Amygdala (tissue), 56 donors: Measurements from ENCODE around the gene RPAP2.
"Not testable (repeated sequence)": the region's sequence is repeated elsewhere in the genome, so short reads cannot be mapped to it uniquely, and the experiment has no call there.

Source experiments
- DNase-seq, 56 donors: peaks; one replicate each; lab custom pipeline; 2025; lab: John Stamatoyannopoulos, UW

RPAP2 gene

GRCh38 chr1:92298573-92299476, at the start of gene RPAP2, which contains the start of gene GLMN:
Gene RPAP2 (plus strand): TSS chr1:92299059. CDS start chr1:92299074, 15 bp downstream.
Gene GLMN (minus strand): TSS chr1:92298987. CDS start chr1:92297999, 988 bp downstream.
- peak in 55 of 56 donors; percentile 12 to 90 (median 70) for DNase-seq

DNA sequence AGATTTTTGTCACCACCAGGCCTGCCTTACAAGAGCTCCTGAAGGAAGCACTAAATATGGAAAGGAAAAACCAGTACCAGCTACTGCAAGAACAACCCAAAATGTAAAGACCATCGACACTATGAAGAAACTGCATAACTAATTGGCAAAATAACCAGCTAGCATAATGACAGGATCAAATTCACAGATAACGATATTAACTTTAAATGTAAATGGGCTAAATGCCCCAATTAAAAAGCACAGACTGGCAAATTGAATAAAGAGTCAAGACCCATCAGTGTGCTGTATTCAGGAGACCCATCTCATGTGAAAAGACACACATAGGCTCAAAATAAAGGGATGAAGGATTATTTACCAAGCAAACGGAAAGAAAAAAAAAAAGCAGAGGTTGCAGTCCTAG, 44.1 kb upstream of the RPAP2 start:
- not testable (repeated sequence) for DNase-seq

GRCh38 chr1:92259350-92259749, 39.5 kb upstream of the RPAP2 start:
- DNase-seq = no peak

GRCh38 chr1:92262516-92262915, 36.3 kb upstream of the RPAP2 start:
- DNase-seq = no peak

- no peak for DNase-seq
Observed at GRCh38 chr1:92273039-92273438, 25.8 kb upstream of the RPAP2 start.

- no peak for DNase-seq
Observed at GRCh38 chr1:92274939-92275338, 23.9 kb upstream of the RPAP2 start.

- DNase-seq = no peak
Observed at GRCh38 chr1:92276082-92276481, 22.8 kb upstream of the RPAP2 start.

DNA sequence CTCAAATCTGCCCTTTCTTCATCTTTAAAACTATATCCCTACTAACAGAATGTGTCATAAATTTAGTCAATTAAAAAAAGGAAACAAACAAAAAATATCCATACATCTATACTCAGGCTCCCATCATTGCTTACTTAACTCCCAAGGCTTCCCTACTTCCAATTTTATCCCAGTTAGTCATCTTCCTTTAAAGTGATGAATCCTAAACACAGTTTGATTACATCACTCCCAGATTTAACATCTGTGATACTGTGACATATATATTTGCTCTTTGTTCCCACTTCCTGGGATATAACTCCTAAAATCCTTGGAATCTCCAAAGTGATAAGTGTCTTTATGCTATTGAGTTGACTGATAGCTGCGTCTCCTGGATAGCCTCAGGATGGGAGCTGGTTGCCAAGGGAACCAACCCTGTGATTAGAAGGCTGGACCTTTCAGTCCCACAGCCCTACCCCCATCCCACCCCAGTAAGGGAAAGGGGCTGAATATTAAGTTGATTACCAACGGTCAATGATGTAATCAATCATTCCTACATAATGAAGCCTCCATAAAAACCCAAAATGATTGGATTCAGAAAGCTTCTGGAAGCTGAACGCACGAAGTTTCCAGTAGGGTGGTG, 21.6 kb upstream of the RPAP2 start:
- no peak for DNase-seq

DNA sequence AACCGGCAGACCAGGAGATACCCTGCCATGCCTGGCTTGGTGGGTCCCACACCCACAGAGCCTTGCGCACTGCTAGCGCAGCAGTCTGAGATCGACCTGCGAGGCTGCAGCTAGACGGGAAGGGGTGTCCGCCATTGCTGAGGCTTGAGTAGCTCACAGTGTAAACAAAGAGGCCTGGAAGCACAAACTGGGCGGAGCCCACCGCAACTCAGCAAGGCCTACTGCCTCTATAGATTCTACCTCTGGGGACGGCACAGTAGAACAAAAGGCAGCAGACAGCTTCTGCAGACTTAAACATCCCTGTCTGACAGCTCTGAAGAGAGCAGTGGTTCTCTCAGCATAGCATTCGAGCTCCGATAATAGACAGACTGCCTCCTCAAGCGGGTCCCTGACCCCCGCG, 19.1 kb upstream of the RPAP2 start:
- DNase-seq = not testable (repeated sequence)

GRCh38 chr1:92281411-92281810, 17.4 kb upstream of the RPAP2 start:
- DNase-seq = not testable (repeated sequence)

- peak in 4 of 56 donors; percentile 1 to 38 (median 9) for DNase-seq
Observed at GRCh38 chr1:92291372-92291999, 7.4 kb upstream of the RPAP2 start.

DNA sequence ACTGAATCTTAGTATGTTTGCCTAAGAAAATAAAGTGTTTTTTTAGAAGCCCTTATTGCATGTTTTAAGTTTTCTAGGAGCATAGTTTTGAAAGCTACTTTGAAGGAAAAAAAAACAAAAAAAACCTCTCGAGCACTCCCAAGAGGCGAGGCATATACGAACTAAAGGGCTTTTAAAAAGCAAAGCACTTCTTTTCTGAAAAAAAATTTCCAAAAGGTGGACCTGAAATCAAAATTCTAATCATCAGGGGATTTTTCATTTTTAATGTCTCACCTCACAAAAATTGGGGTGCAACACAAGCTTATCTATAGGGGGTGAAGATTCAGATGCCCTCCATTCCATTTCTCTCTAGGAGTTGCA, 666 bp upstream of the RPAP2 start:
- no peak for DNase-seq

DNA sequence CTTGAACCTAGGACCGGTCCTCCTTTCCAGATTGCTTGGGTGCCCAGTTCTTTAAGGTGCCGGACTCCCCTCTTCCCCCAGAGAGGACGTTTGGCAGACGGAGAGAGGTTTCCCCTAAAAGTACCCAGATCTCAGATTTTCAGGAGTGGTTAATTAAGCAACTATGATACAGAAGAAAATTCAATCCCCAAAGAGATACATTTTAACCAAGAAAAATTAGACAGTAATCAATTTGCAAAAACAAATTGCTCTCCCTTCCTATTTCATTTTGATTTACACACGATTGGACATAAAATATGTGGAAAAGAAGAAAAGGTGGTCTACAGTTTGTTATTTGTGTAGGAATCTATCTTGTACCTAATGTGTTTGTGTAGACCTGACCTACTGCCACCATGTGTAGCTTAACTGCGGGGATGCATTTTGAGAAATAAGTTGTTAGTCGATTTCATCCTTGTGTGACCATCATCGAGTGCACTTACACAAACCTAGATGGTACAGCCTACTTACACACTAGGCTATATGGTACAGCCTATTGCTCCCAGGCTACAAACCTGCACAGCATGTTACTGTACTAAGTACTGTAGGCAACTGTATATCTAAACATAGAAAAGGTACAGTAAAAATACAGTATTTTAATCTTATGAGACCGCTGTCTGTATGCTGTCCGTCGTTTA, 755 bp downstream of the RPAP2 start:
- DNase-seq = no peak

DNA sequence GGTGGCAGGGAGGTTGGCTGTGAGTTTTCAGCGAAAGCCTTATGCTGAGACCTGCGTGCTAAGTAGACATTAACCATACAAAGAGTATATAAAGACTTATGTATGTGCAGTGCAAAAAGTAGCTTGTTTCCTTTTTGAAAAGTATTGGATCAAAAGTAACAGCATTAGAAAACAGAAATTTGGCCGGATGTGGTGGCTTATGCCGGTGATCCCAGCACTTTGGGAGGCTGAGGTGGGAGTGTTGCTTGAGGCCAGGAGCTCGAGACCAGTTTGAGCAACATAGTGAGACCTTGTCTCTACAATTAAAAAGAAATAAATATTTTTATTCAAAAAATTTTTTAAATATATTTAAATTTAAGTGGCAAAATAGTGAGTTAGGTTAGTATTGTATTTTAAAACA, 2.2 kb downstream of the RPAP2 start:
- DNase-seq = no peak

DNA sequence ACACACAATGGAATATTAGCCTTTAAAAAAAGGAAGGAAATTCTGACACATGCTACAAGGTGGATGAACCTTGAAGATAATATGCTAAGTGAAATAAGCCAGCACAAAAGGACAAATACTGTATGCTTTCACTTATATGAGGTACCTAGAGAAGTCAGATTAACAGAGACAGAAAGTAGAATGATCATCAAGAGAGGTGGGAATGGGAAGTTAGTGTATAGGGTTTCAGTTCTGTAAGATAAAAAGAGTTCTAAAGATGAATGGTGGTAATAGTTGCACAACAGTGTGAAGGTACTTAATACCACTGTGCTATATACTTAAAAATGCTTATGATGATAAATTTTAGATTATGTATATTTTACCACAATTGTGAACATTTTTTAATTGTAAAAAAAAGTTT, 7.2 kb downstream of the RPAP2 start:
- DNase-seq = no peak

DNA sequence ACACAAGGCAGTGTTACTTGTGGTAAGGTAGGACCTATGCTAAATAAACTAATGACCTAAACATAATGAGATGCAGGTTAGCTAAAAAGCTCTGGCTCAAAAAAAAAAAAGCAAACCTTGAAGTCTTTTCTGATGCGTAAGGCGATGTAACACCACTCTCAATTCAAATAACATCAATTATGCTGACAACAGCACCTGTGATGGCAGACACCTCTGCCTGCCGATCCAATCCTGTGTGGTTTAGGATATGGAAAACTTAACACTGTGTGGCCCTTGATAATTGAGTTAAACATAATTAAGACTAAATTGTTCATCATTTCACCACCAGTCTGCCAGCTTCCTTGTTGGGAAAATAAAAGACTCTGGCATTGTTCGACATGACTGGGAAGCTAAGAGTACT, 9.1 kb downstream of the RPAP2 start:
- DNase-seq = no peak

DNA sequence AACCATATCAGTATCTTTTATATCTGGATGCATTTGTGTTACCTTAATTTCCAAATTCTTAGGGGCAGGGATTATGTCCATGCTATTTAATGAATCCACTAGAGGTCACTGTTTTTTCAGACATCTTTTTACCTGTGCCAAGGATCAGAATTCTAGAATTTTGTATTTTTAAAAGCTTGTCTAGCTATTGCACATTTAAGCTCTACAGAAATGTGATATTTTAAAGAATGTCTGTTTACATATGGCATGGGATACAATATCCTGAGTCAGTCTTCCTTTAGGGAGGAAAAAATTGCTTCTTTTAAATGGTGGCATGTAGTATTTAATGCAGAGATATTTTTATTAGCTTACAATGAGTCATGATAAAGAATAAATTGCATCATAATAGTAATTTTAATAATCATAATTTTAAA, 11.3 kb downstream of the RPAP2 start:
- DNase-seq = no peak

DNA sequence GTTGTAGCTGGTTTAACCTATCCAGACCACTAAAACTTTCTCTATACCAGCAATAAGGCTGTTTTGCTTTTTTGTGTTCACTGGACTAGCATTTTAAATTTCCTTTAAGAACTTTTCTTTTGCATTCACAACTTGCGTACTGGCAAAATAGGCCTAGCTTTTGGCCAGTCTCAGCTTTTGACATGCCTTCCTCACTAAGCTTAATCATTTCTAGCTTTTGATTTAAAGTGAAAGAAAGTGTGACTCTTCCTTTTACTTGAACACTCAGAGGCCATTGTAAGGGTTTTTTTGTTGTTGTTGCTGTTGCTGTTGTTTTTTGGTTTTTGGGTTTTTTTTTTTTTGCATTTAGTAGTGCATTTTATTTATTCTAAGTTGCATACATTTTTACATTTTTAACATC, 15.2 kb downstream of the RPAP2 start:
- no peak for DNase-seq

GRCh38 chr1:92315766-92316599, 17.1 kb downstream of the RPAP2 start:
- DNase-seq = no peak
